GM23338 (cell line): Measurements from ENCODE around the gene B3GNT4.

ENCODE experiments used
- CREB1 ChIP-seq: fragments of 250-450 bp; sonication (Bioruptor Pico); IDR thresholded peaks from 2 replicates; pipeline ENCODE4 v1.5.0; 2020; ENCODE audit warnings: low read depth, mild to moderate bottlenecking, moderate library complexity
- CTCF ChIP-seq, 2 experiments: fragments of 200-600 bp in 1 of 2; sonication (generic) in 1 of 2; conservative IDR thresholded peaks; 2 replicates each; pipeline versions ENCODE4 v1.5.1 to v1.6.1; 2016 to 2017; ENCODE audit warnings: antibody characterized with exemption in 2 of 2, low read depth in 2 of 2, mild to moderate bottlenecking in 2 of 2, moderate library complexity in 1 of 2
- EZH2 ChIP-seq: fragments of 200-600 bp; sonication (generic); IDR thresholded peaks from one replicate; pipeline ENCODE4 v1.8.0; 2017; ENCODE audit warnings: antibody characterized with exemption, mild to moderate bottlenecking, low read depth; ENCODE audit not compliant: unreplicated experiment
- EZH2phosphoT487 ChIP-seq: fragments of 200-600 bp; sonication (generic); IDR thresholded peaks from one replicate; pipeline ENCODE4 v1.8.1; 2018; ENCODE audit warnings: antibody characterized with exemption; ENCODE audit not compliant: unreplicated experiment
- POLR2AphosphoS5 ChIP-seq: IDR thresholded peaks from 2 replicates; pipeline ENCODE4 v1.6.1; 2016; ENCODE audit warnings: antibody characterized with exemption, low read depth
- REST ChIP-seq: IDR thresholded peaks from one replicate; pipeline ENCODE4 v1.6.1; 2018; ENCODE audit warnings: antibody characterized with exemption; ENCODE audit not compliant: unreplicated experiment
- ZNF462 ChIP-seq: fragments of 250-450 bp; sonication (Bioruptor Pico); IDR thresholded peaks from 2 replicates; pipeline ENCODE4 v1.5.0; 2020; ENCODE audit warnings: mild to moderate bottlenecking, moderate library complexity

- TF ChIP-seq CTCF (conservative IDR thresholded peaks at IDR 0.05; ENCODE audit: low read depth in 2 of 2): no peak
- TF ChIP-seq POLR2AphosphoS5: no peak
- TF ChIP-seq EZH2: no peak
- TF ChIP-seq EZH2phosphoT487: no peak
- TF ChIP-seq CREB1 (CRISPR knock-in tag): no peak
- no peak for TF ChIP-seq REST
- no peak for TF ChIP-seq ZNF462 (CRISPR knock-in tag)
Measured at GRCh38 chr12:122201381-122201780, 2.1 kb upstream of the B3GNT4 start.
